22Rv1 (cell line): Measurements from ENCODE around the gene EFS.

Source experiments
- ZFX ChIP-seq: fragments of 450-650 bp; IDR thresholded peaks from 2 replicates; pipeline ENCODE4 v1.6.1; 2017; ENCODE audit warnings: antibody characterized with exemption, borderline replicate concordance
- TF ChIP-seq, protein P1 (sequence below): fragments of 450-650 bp; IDR thresholded peaks from 2 replicates; pipeline ENCODE4 v1.5.1; 2017; ENCODE audit warnings: mild to moderate bottlenecking

DNA sequence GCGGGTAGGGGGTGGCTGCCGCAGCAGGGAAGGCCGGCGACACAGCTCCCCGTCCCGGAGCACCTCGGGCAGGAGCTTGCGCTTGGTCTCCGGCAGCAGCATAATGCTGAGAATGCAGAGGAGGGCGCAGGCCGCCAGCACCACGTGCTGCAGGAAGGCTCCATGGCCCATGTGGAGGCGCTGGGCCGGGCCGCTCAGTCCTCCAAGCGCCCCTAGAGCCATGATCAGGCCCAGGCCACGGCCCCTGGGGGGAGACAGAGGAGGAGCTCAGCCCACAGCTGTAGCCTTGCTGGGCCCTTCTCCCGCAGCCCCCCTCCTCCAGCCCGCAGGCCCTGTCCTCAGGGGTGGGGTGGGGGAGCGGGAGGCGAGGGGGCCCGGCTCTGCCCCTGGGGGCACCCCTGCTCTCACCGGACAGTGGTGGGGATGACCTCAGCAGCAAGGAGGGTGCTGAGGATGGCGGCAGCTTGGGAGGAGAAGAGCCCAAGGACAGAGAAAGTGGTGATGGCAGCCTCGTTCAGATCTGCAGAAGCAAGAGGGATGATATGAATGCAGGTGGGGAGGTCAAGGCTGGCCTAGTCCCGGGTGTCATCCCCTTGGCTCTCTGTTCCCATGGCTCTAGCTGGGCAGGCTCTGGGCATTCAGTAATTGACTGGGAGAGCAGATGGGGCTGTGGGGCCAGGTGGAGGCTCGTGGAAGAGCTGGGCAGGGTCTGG is 18.1 kb downstream of the EFS start:
- TF ChIP-seq, protein P1, sequence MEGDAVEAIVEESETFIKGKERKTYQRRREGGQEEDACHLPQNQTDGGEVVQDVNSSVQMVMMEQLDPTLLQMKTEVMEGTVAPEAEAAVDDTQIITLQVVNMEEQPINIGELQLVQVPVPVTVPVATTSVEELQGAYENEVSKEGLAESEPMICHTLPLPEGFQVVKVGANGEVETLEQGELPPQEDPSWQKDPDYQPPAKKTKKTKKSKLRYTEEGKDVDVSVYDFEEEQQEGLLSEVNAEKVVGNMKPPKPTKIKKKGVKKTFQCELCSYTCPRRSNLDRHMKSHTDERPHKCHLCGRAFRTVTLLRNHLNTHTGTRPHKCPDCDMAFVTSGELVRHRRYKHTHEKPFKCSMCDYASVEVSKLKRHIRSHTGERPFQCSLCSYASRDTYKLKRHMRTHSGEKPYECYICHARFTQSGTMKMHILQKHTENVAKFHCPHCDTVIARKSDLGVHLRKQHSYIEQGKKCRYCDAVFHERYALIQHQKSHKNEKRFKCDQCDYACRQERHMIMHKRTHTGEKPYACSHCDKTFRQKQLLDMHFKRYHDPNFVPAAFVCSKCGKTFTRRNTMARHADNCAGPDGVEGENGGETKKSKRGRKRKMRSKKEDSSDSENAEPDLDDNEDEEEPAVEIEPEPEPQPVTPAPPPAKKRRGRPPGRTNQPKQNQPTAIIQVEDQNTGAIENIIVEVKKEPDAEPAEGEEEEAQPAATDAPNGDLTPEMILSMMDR, result no peak
- no peak for TF ChIP-seq ZFX
